ENCODE measurements around the gene TMEM52B.

Gene TMEM52B

GRCh38 chr12:10147714-10148403, 31.0 kb upstream of the TMEM52B start:
- CTCF ChIA-PET = interaction anchor here (0.6 to 2.2 kb wide), 2 partner anchors 53 to 397 kb away, joined by 4 to 10 read pairs; no protein-coding TSS in a partner anchor
- H3K36me3 ChIP-seq (ENCODE audit: control insufficient read depth in 2 of 2, insufficient read depth in 1 of 2, low read length in 2 of 2) = no peaks in the 10 kb centered on the region
- H3K9me3 ChIP-seq (ENCODE audit: control insufficient read depth, insufficient read depth, low read depth, low read length) = no peaks in the 10 kb centered on the region
- POLR2A ChIA-PET = no interaction called here
- H3K4me1 ChIP-seq (ENCODE audit: control insufficient read depth, insufficient read depth, low read length) = no peaks in the 10 kb centered on the region
- no peak overlapping the region for H3K27ac ChIP-seq (ENCODE audit: extremely low read depth, low read depth, low read length)
- H3K4me3 ChIP-seq (ENCODE audit: low read depth, low read length) = no peak overlapping the region
- TF ChIP-seq ZNF785 (tag by site-specific recombination; IDR thresholded peaks at IDR 0.05) (no peak), ZNF555 (tag by site-specific recombination; conservative IDR thresholded peaks at IDR 0.05) (no peak), ZNF549 (tag by site-specific recombination; IDR thresholded peaks at IDR 0.05) (no peak), ZBTB48 (tag by site-specific recombination; IDR thresholded peaks at IDR 0.05) (no peak), ZNF747 (tag by site-specific recombination; IDR thresholded peaks at IDR 0.05) (no peak), KLF1 (tag by site-specific recombination; IDR thresholded peaks at IDR 0.05) (no peak), FEZF1 (tag by site-specific recombination; IDR thresholded peaks at IDR 0.05) (no peak), ZBTB11 (tag by site-specific recombination; conservative IDR thresholded peaks at IDR 0.05; ENCODE audit: low read depth) (no peak), ZNF146 (tag by site-specific recombination; IDR thresholded peaks at IDR 0.05) (peak; percentile 72), ZNF16 (tag by site-specific recombination; IDR thresholded peaks at IDR 0.05; ENCODE audit: low read depth) (no peak), ZNF792 (tag by site-specific recombination; IDR thresholded peaks at IDR 0.05) (no peak), ZFP41 (tag by site-specific recombination; IDR thresholded peaks at IDR 0.05; ENCODE audit: borderline replicate concordance) (no peak), ZNF561 (tag by site-specific recombination; IDR thresholded peaks at IDR 0.05; ENCODE audit: borderline replicate concordance) (no peak), OVOL3 (tag by site-specific recombination; IDR thresholded peaks at IDR 0.05) (no peak), SP2 (tag by site-specific recombination; IDR thresholded peaks at IDR 0.05) (no peak), ZBTB26 (tag by site-specific recombination; optimal IDR thresholded peaks at IDR 0.05) (no peak), ELK4 (IDR thresholded peaks at IDR 0.05; ENCODE audit: borderline replicate concordance, low read depth, low read length) (no peak), ZNF580 (tag by site-specific recombination; IDR thresholded peaks at IDR 0.05) (0 out of 2 replicates have a peak, but pooled peaks have one; percentile 42)

- no peak for TF ChIP-seq ZSCAN5A (tag by site-specific recombination; IDR thresholded peaks at IDR 0.05)
- TF ChIP-seq PRDM1 (tag by site-specific recombination; IDR thresholded peaks at IDR 0.05) = no peak
- no peak for TF ChIP-seq TRIM28 (IDR thresholded peaks at IDR 0.05; ENCODE audit: borderline replicate concordance, low read length)
- TF ChIP-seq ZNF26 (tag by site-specific recombination; IDR thresholded peaks at IDR 0.05) = no peak
- no peak for TF ChIP-seq ZBTB6 (tag by site-specific recombination; IDR thresholded peaks at IDR 0.05)
- H3K36me3 ChIP-seq (ENCODE audit: control insufficient read depth in 2 of 2, insufficient read depth in 1 of 2, low read length in 2 of 2) = no peaks in the 10 kb centered on the region
- no peak overlapping the region for H3K27ac ChIP-seq (ENCODE audit: extremely low read depth, low read depth, low read length)
- H3K4me3 ChIP-seq (ENCODE audit: low read depth, low read length) = no peak overlapping the region
- H3K9me3 ChIP-seq (ENCODE audit: control insufficient read depth, insufficient read depth, low read depth, low read length) = no peaks in the 10 kb centered on the region
- H3K4me1 ChIP-seq (ENCODE audit: control insufficient read depth, insufficient read depth, low read length) = no peaks in the 10 kb centered on the region
- CTCF ChIA-PET = interaction anchor here (0.7 to 1.2 kb wide), 4 partner anchors 9 to 547 kb away, joined by 3 to 4 read pairs (median 4); partner anchors contain the start of gene CLEC12B
- POLR2A ChIA-PET = interaction anchor here (0.6 to 0.7 kb wide), 2 partner anchors 19 to 43 kb away, joined by 3 to 5 read pairs; no protein-coding TSS in a partner anchor
Measured at GRCh38 chr12:10151621-10152020, 27.2 kb upstream of the TMEM52B start.

Data from HEK293 (cell line).